Mucosa of descending colon (tissue), 3 donors: Measurements from ENCODE around the gene SEC62. TPM values are rescaled to one million over a fixed set of nuclear protein-coding genes. Genes with fewer than 3 reads are reported as not detected.

Source experiments
- ATAC-seq: fragments of 200-7000 bp; cut with Tn5 transposase; one replicate; pipeline ENCODE4 v1.9.1; 2020; ENCODE audit warnings: mild to moderate bottlenecking, moderate library complexity
- DNase-seq, 3 donors: peaks; one replicate each; pipeline ENCODE4 v3.0.0-alpha.2; 2020
- H3K36me3 ChIP-seq: fragments of 200-600 bp; one replicate; pipeline ENCODE4 v1.8.0; 2021; ENCODE audit warnings: low read depth, mild to moderate bottlenecking
- H3K4me1 ChIP-seq: fragments of 200-600 bp; one replicate; pipeline ENCODE4 v1.8.0; 2021; ENCODE audit warnings: low read depth, mild to moderate bottlenecking
- H3K4me3 ChIP-seq: fragments of 200-600 bp; one replicate; pipeline ENCODE4 v1.8.0; 2021; ENCODE audit warnings: mild to moderate bottlenecking
- H3K9me3 ChIP-seq: fragments of 200-600 bp; one replicate; pipeline ENCODE4 v1.8.0; 2021; ENCODE audit warnings: mild to moderate bottlenecking
- intact Hi-C, 2 donors: fragments of 100-400 bp; cut with DNase I in 1 of 2; cut with micrococcal nuclease in 1 of 2; formaldehyde crosslinking; loops; one replicate each; pipeline versions ENCODE4 v1.11.0 to v1.11.1; 2022; cut with DNase I, micrococcal nuclease
- total RNA-seq, 3 donors: library from RNA; stranded (reverse); fragmentation: NEBNext Ultra II Directional in 2 of 3; extraction: Animal tissue kit (Norgen Biotek cat#: 25700) in 2 of 3; gene quantifications; one replicate each; pipeline versions ENCODE4 v1.2.1 to v1.2.4, GENCODE V29; 2021 to 2023
- TF ChIP-seq, protein P1 (sequence below): fragments of 200-600 bp; IDR thresholded peaks from one replicate; pipeline ENCODE4 v1.8.0; 2022; ENCODE audit warnings: antibody characterized with exemption, mild to moderate bottlenecking
- donor health status: DM: no; HTN: no; CAD: no; lungs with moderate emphysema.
- donor health status: DM: no; HTN: no; CAD: no.
- donor health status: DM: no; HTN: yes; CAD: no.

The SEC62 gene
- total RNA-seq, 3 donors from 2014 or later: 83.2 to 166 (median 85.9) TPM

DNA sequence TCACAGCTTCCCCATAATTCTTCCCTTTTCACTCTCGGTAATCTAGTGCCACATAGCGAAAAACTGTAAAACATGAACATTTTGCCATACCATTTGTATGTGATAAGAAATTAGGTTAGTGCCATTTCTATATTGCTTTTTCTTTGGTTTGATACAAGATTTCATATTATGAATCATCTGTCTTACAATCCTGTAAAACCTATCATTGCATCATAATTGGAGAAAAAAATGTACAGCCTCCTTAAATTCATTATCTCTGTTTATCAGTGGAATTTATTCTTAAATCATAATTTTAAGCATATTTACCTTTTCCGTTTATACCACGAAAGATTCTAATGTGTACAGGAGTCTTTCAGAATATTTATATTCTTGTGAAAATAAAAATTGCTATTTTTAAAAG lies 23.8 kb downstream of the SEC62 start:
- TF ChIP-seq, protein P1, sequence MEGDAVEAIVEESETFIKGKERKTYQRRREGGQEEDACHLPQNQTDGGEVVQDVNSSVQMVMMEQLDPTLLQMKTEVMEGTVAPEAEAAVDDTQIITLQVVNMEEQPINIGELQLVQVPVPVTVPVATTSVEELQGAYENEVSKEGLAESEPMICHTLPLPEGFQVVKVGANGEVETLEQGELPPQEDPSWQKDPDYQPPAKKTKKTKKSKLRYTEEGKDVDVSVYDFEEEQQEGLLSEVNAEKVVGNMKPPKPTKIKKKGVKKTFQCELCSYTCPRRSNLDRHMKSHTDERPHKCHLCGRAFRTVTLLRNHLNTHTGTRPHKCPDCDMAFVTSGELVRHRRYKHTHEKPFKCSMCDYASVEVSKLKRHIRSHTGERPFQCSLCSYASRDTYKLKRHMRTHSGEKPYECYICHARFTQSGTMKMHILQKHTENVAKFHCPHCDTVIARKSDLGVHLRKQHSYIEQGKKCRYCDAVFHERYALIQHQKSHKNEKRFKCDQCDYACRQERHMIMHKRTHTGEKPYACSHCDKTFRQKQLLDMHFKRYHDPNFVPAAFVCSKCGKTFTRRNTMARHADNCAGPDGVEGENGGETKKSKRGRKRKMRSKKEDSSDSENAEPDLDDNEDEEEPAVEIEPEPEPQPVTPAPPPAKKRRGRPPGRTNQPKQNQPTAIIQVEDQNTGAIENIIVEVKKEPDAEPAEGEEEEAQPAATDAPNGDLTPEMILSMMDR: no peak
- intact Hi-C loops: no loop called here
- Histone ChIP-seq H3K4me1 (no peaks in the 10 kb centered on the region), H3K36me3 (peaks cover 4% of the 10 kb centered on the region), H3K9me3 (no peaks in the 10 kb centered on the region), H3K4me3 (no peak overlapping the region)
- DNase-seq: no peak
- no peak for ATAC-seq

- intact Hi-C loops: no loop called here
- TF ChIP-seq, protein P1: no peak
Observed at GRCh38 chr3:169992156-169992555, 25.5 kb downstream of the SEC62 start.

DNA sequence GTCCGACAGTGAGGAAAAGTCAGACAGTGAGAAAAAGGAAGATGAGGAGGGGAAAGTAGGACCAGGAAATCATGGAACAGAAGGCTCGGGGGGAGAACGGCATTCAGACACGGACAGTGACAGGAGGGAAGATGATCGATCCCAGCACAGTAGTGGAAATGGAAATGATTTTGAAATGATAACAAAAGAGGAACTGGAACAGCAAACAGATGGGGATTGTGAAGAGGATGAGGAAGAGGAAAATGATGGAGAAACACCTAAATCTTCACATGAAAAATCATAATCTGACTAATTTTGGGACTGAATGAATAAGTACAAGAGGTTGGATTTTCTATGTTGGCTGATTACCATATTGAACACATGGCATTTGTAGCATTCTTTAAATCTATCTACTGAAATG lies 26.2 kb downstream of the SEC62 start:
- intact Hi-C loops: no loop called here
- H3K9me3 ChIP-seq: no peaks in the 10 kb centered on the region
- TF ChIP-seq, protein P1: no peak
- H3K4me1 ChIP-seq: no peaks in the 10 kb centered on the region
- ATAC-seq (no peak), DNase-seq (no peak)
- H3K4me3 ChIP-seq: no peak overlapping the region
- no peaks in the 10 kb centered on the region for H3K36me3 ChIP-seq

More at GRCh38 chr3:169992156-169992555, 25.5 kb downstream of the SEC62 start:
- no peak for ATAC-seq
- H3K4me3 ChIP-seq: no peak overlapping the region
- H3K4me1 ChIP-seq: no peaks in the 10 kb centered on the region
- H3K36me3 ChIP-seq: no peaks in the 10 kb centered on the region
- DNase-seq: no peak
- H3K9me3 ChIP-seq: no peaks in the 10 kb centered on the region

GRCh38 chr3:169993761-169994160 lies 27.2 kb downstream of the SEC62 start:
- TF ChIP-seq, protein P1: no peak
- intact Hi-C loops: no loop called here
- no peak overlapping the region for H3K4me3 ChIP-seq
- H3K9me3 ChIP-seq: no peaks in the 10 kb centered on the region
- no peaks in the 10 kb centered on the region for H3K4me1 ChIP-seq
- H3K36me3 ChIP-seq: no peaks in the 10 kb centered on the region
- no peak for DNase-seq
- ATAC-seq: no peak

DNA sequence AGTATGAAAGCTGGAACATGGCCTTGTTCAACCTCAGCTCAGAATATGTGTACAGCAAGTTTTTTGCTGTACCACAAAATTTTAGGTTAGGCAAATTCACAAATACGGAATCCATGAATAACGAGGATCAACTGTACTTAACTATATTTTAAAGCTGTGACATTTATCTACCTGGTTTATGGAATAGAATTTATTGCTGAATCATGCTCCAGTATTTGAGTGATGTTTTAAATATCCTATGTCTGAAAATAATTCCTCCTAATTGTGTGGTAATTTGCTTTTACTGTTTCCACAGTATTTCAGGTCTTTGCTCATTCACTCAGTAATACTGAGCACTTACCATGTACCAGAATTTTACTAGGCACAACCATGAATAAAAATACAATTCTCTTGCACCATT lies 29.5 kb downstream of the SEC62 start:
- intact Hi-C loops: no loop called here
- Histone ChIP-seq H3K36me3 (no peaks in the 10 kb centered on the region), H3K4me1 (no peaks in the 10 kb centered on the region), H3K4me3 (no peak overlapping the region), H3K9me3 (no peaks in the 10 kb centered on the region)
- DNase-seq: no peak
- ATAC-seq: no peak
- TF ChIP-seq, protein P1: no peak

DNA sequence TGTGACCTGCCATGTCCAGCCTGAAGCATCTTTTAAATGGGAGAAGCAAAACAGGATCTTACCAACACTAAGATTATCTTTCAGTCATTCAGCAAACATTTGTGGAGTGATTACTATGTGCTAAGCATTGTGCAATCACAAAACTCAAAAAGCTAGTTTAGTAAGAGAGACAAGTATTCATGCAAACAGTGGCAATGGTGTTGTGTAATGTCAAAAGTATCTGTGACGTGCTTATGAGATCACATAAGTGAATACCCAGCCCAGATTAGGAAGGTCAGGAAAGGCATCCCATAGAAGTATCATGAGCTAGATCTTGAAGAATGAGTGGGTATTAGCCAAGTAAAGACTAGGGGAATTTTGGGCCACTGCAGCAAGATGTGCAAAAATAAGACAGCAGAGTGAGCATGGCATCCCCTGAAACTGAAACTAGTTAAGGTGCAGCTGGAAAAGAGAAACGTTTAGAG lies 32.1 kb downstream of the SEC62 start:
- Histone ChIP-seq H3K4me1 (no peaks in the 10 kb centered on the region), H3K36me3 (no peaks in the 10 kb centered on the region), H3K4me3 (no peak overlapping the region), H3K9me3 (no peaks in the 10 kb centered on the region)
- ATAC-seq (no peak), DNase-seq (no peak)
- TF ChIP-seq, protein P1: no peak
- intact Hi-C loops: no loop called here
